Midbrain (tissue), 1 donor: Measurements from ENCODE around the gene CALML4.
A peak's percentile ranks its signal among the peaks of the same experiment; 100 is the strongest.
"Not testable (repeated sequence)": the region's sequence is repeated elsewhere in the genome, so short reads cannot be mapped to it uniquely, and the experiment has no call there.

Experiments
- DNase-seq: peaks from one replicate; lab custom pipeline; 2025; lab: John Stamatoyannopoulos, UW

The CALML4 gene

GRCh38 chr15:68190048-68190447, 15.1 kb downstream of the CALML4 start:
- DNase-seq, result no peak

DNA sequence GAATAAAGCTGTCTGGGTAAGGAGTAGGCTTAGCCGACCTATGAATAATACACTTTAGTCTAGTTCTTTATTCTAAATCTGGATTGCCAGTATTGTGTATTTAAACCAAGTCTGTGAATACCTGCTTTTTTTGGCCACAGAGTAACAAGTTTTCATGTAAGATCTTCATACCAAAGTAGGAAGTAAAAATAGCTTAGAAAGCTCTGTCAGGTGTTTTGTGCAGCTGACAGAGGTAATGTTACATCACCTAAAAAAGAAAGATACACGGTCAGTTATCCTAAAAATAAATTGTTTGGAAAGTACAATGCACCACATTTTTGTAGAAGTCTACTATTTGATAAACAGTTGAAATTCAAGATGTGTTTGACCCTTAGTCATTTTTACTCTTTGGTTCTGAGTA, 16.5 kb downstream of the CALML4 start:
- no peak for DNase-seq

DNA sequence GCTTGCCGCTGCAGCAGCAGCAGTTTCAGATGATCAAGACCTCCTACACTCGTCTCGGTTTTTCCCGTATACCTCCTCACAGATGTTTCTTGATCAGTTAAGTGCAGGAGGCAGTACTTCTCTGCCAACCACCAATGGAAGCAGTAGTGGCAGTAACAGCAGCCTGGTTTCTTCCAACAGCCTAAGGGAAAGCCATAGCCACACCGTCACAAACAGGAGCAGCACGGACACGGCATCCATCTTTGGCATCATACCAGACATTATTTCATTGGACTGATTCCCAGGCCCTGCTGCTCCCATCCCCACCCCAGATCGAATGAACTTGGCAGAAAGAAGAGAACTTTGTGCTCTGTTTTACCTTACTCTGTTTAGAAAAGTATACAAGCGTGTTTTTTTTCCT, 17.6 kb downstream of the CALML4 start:
- peak; percentile 73 for DNase-seq

DNA sequence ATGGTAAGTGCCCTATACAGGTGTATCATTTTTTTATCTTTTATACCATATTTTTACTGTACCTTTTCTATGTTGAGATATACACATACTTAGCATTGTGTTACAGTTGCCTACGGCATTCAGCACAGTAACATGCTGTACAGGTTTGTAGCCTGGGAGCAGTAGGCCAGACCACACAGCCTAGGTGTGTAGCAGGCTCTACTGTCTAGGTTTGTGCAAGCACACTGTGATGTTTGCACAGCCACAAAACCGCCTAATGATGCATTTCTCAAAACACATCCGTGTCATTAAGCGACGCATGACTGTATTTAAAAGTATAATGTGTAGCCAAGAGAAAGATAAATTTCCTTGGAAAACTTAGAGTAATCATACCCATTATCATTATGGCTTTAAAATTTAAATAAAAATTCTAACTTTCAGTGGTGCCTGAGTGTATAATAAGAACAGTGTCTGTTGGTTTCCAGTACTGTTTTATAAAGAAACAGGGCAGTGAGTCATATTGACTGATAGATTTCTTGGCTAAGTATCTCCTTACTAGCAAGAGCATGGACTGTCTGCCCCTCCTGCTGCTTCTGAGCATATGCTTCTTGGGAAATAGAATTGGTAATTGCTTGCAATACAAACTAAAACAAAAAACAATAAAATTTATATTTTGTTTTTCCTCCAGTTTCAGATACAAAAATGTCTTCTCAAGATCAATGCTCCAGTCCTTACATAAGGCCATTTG, 18.3 kb downstream of the CALML4 start:
- no peak for DNase-seq

GRCh38 chr15:68184616-68185480, 20.3 kb downstream of the CALML4 start:
- DNase-seq, result no peak

GRCh38 chr15:68183616-68184315, 21.4 kb downstream of the CALML4 start:
- DNase-seq, result no peak

DNA sequence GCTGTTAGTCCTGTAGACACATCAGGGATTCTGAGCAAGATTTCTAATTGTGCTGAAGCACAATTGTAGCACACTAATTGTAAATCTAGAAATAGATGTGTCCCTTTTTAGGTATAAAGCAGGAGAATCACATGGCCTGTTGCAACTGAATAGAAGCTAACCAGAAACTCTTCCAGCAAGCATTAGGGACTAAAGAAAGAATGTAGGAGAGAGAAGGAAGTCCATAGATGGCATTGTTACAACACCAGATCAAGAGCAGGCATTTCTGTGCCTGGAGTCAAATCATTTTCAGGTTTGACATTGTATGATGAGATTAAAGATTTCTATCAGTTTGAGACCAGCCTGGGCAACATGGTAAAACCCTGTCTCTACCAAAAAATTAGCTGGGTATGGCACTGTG, 27.4 kb downstream of the CALML4 start:
- DNase-seq, result no peak

- DNase-seq, result no peak
These were observed 28.5 kb downstream of the CALML4 start for GRCh38 chr15:68176601-68177000.

DNA sequence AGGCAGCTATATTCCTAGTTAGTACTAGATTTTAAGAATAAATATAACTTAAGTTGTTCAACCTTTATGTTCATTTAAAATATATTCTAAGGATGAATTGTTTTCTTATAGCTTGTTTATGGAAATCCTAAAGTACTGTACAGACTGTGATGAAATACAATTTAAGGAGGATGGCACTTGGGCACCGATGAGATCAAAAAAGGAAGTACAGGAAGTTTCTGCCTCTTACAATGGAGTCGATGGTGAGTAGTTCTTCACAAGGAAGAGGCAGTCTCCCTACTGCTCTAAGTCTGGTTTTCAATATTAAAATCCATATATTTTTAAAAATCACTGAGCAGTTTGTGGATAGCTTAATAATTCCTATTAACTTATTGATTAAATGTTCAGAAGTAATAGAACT, 29.6 kb downstream of the CALML4 start:
- DNase-seq, result no peak

DNA sequence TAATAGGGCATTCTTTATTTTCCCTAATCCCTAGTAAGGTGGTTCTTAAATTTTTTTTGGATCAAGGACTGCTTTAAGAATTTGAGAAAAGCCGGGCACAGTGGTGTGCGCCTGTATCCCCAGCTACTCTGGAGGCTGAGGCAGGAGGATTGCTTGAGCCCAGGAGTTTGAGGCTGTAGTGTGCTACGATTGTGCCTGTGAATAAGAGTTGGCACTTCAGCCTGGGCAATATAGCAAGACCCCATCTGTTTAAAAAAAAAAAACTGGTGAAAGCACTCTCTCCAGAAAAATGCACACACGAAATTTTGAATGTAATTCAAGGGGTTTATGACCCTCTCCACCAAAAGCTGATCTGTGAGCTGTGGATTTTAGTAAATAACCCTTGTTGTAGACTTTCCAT, 32.0 kb downstream of the CALML4 start:
- DNase-seq, result no peak

- DNase-seq, result not testable (repeated sequence)
These were observed 33.1 kb downstream of the CALML4 start for GRCh38 chr15:68172037-68172436.

DNA sequence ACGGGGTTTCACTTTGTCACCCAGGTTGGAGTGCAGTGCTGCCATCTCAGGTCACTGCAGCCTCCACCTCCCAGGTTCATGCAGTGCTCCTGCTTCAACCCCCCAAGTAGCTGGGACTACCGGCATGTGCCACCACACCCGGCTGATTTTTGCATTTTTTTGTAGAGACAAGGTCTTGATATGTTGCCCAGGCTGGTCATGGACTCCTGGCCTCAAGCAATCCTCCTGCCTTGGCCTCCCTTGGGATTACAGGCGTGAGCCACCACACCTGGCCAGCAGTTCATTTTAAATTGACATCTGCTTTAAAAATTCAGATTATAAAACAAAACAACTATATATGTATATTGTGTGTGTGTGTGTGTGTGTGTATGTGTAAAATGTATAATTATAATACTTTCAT, 38.3 kb downstream of the CALML4 start:
- DNase-seq, result no peak

GRCh38 chr15:68163191-68163590, 41.9 kb downstream of the CALML4 start:
- DNase-seq, result no peak

- no peak for DNase-seq
These were observed 47.0 kb downstream of the CALML4 start for GRCh38 chr15:68158046-68158628.

DNA sequence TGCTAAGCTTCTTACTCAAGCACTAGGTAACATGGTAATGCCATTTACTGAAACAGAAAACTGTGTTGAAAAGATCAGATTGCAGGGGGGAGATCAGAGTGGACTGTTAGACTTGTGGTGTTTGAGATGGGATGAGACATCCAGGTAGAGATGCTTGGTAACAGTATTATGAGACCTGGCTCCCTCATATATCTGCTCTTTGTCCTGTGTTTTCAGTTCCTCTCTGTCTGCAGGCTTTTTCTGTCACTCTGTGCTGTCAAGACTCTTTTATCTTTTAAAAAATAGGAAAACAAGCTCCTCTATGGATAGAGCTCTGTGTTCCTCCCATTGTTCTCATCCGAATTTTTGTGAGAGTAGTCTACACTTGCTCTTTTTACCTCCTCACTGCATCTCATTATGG, 48.1 kb downstream of the CALML4 start:
- DNase-seq, result no peak

DNA sequence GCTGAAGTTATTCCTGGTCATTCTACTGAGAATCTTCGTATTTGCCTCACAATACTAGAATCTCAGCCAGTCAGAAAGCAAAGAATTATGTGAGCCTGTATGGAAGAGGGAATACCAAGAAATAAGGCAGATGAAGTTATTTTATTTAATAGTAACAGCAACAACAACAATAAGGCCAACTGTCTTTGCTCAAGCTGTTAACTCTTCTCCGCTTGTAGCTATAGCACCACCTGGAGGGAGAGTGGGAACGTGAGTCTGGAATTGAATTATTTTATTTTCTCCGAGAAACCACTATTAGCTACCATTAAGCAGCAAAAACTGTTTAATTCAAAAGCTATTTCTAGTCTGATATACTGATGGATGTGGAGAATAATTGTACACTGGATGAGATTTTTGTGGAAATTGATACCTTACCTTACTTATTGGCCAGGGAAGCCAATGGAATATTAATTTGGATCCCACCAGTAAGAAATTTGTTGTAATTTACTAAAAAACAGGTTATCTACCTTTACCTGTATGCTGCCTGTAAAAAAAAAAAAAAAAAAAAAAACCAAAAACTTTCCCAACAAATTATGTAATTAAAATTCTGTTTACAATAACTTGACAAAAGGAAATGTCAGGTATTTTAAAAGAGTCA, 50.1 kb downstream of the CALML4 start:
- DNase-seq, result peak; percentile 43

GRCh38 chr15:68152342-68152741, 52.8 kb downstream of the CALML4 start:
- no peak for DNase-seq

DNA sequence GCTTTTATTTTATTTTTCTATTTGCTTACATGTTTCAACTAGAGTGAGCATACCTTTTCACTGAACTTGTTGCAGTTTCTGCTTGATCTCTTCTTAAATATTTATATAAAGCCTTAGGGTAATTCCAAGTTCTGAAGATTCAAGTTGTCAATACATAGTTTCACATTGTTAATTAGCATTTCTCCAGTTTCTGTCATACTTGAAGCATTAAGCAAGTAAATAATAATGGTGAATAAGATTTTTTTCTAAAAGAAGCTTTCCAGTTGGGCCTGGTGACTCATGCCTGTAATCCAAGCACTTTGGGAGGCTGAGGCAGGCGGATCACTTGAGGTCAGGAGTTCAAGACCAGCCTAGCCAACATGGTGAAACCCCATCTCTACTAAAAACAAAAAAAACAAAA, 53.9 kb downstream of the CALML4 start:
- DNase-seq, result no peak

DNA sequence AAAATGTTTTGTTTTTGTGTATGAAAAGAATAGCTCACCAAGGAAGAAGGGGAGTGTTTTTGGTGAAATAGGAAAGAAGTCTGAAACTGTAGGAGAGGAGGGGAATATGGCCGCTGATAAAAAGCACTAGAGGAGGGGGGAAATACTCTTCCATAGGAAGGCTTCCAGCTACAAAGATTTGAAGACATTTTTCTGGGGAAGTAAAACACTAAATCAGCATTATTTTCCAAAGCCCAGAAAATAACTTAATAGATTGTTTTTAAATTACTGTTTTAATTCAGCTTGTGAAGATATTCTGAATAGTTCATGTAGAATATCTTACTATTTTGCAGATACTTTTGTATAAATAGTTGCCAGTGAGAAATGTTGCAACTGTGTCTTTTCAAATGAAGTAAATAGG, 54.9 kb downstream of the CALML4 start:
- DNase-seq, result no peak

GRCh38 chr15:68149059-68149458, 56.1 kb downstream of the CALML4 start:
- DNase-seq, result no peak

- DNase-seq, result no peak
These were observed 57.1 kb downstream of the CALML4 start for GRCh38 chr15:68148039-68148438.

DNA sequence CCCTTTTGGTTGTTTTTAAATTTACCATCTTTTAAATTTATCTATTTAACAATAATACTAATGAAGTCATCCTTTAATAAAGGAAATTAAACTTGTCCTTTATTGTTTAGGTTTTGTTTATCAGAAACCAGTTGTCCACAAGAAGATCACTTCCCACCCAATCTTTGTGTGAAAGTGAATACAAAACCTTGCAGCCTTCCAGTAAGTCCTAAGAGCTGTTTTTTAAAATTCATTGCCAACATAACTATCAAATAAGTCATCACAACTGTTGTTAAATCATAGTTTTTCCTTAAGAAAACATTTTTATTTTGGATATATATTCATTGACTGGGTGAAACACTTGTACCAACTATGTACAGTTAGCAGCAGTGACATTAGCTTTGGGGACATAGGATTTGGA, 59.4 kb downstream of the CALML4 start:
- no peak for DNase-seq
